Lung (tissue), 12 donors: ENCODE results near the gene PLD6. TPM values are rescaled to one million over a fixed set of nuclear protein-coding genes. Genes with fewer than 3 reads are reported as not detected.

Experiments
- ATAC-seq: fragments of 200-7000 bp; cut with Tn5 transposase; one replicate; pipeline ENCODE4 v1.9.1; 2020; ENCODE audit warnings: moderate number of reproducible peaks; ENCODE audit not compliant: insufficient read depth, low FRiP score
- DNase-seq, 3 donors: peaks; one replicate each; pipeline ENCODE4 v3.0.0-alpha.2; 2013 to 2017
- H3K27ac ChIP-seq, 2 donors: one replicate each; pipeline ENCODE4 v1.5.1; 2013; ENCODE audit warnings: mild to moderate bottlenecking in 2 of 2, moderate library complexity in 2 of 2, control low read depth in 1 of 2, inconsistent platforms in 1 of 2, low read depth in 1 of 2, low read length in 1 of 2
- H3K27me3 ChIP-seq, 3 donors: one replicate each; pipeline ENCODE4 v1.5.1; 2013; ENCODE audit warnings: low read length in 2 of 3; ENCODE audit not compliant: control insufficient read depth in 3 of 3, insufficient read depth in 3 of 3
- H3K36me3 ChIP-seq, 4 donors: one replicate each; pipeline ENCODE4 v1.5.1; 2013; ENCODE audit warnings: low read length in 4 of 4, mild to moderate bottlenecking in 1 of 4, moderate library complexity in 1 of 4; ENCODE audit not compliant: control insufficient read depth in 4 of 4, insufficient read depth in 4 of 4
- H3K4me1 ChIP-seq, 5 donors: one replicate each; pipeline ENCODE4 v1.5.1; 2013; ENCODE audit warnings: low read length in 5 of 5, mild to moderate bottlenecking in 2 of 5, moderate library complexity in 1 of 5; ENCODE audit not compliant: control insufficient read depth in 5 of 5, insufficient read depth in 5 of 5
- H3K4me3 ChIP-seq: one replicate; pipeline ENCODE4 v1.5.1; 2013; ENCODE audit warnings: mild to moderate bottlenecking, control low read depth, moderate library complexity
- H3K9ac ChIP-seq, 2 donors: one replicate each; pipeline ENCODE4 v1.5.1; 2013; ENCODE audit warnings: low read length in 2 of 2, control low read depth in 1 of 2; ENCODE audit not compliant: insufficient read depth in 1 of 2
- H3K9me3 ChIP-seq, 4 donors: one replicate each; pipeline ENCODE4 v1.5.1; 2013; ENCODE audit warnings: low read length in 3 of 4, mild to moderate bottlenecking in 1 of 4, moderate library complexity in 1 of 4; ENCODE audit not compliant: control insufficient read depth in 4 of 4, insufficient read depth in 3 of 4
- CTCF ChIP-seq: IDR thresholded peaks from 2 replicates; pipeline ENCODE4 v1.5.1; 2012; ENCODE audit warnings: mild to moderate bottlenecking; ENCODE audit errors: control extremely low read depth, extremely low read depth
- WGBS, 2 donors: extraction: QIAGEN DNeasy Blood & Tissue Kit; methylation state at CpG; one replicate each; pipeline ENCODE4 v1.1.7; 2013; 5-methylcytosine and 5-hydroxymethylcytosine counted together
- polyA plus RNA-seq, 2 donors: library from polyadenylated mRNA; stranded (reverse); fragments of 200-250 nt; gene quantifications; one replicate each; pipeline ENCODE4 v1.2.1, GENCODE V29; 2013
- total RNA-seq, 2 donors: library from RNA; depleted of rRNA in 1 of 2; stranded (reverse); fragments of >200 nt in 1 of 2; gene quantifications; one replicate each; pipeline ENCODE4 v1.2.1, GENCODE V29; 2014 to 2021
- donor health status: control.
- donor health status: control.
- donor health status: Bipolar disorder and iron deficiency.
- donor health status: healthy.
- donor health status: DM: yes; HTN: yes; CAD: no.

The PLD6 gene
- total and polyA plus RNA-seq, 4 donors = 3.2 to 7.7 (median 5.2) TPM

DNA sequence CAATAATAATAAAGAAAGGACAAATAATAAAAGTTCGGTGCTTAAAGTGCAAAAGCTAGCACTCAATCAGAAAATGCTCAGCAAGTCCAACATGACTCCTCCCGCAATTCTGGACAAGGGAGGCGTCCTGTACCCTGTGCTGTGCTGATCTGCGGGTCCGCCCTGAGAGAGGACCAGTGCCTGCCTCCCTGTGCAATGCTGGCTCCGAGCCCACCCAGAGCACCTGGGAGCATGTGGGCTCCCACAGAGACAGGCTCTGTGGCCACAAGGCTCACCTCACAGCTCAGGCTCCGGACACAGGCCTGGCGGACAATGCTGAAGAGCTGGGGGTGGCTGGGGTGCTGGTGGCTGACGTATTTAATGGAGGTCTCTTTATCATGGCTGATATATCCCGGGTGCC, 19.8 kb upstream of the PLD6 start:
- Histone ChIP-seq H3K27me3 (no peaks in the 10 kb centered on the region), H3K27ac (no peak overlapping the region), H3K36me3 (peaks cover 37 to 88% (median 50%) of the 10 kb centered on the region in 4 donors), H3K9ac (no peak overlapping the region), H3K4me3 (no peak overlapping the region), H3K4me1 (no peaks in the 10 kb centered on the region), H3K9me3 (no peaks in the 10 kb centered on the region)
- WGBS, 2 donors = 96 to 98% methylated on average over 10 of the region's 10 CpGs
- DNase-seq (no peak), ATAC-seq (no peak)
- TF ChIP-seq CTCF = no peak

GRCh38 chr17:17224137-17224536, 18.0 kb upstream of the PLD6 start:
- Histone ChIP-seq H3K27me3 (no peaks in the 10 kb centered on the region), H3K27ac (no peak overlapping the region), H3K9me3 (no peaks in the 10 kb centered on the region), H3K4me1 (no peaks in the 10 kb centered on the region), H3K36me3 (peaks cover 37 to 88% (median 49%) of the 10 kb centered on the region in 4 donors), H3K4me3 (no peak overlapping the region), H3K9ac (no peak overlapping the region)
- DNase-seq (no peak), ATAC-seq (no peak)
- no peak for TF ChIP-seq CTCF
- 90 to 92% methylated on average over 8 of the region's 8 CpGs for WGBS, 2 donors

- no peak for DNase-seq
- peaks cover 37 to 88% (median 51%) of the 10 kb centered on the region in 4 donors for H3K36me3 ChIP-seq
- H3K4me3 ChIP-seq = no peak overlapping the region
- no peaks in the 10 kb centered on the region for H3K9me3 ChIP-seq
- H3K27ac ChIP-seq = no peak overlapping the region
- WGBS, 2 donors = 96 to 97% methylated on average over 16 of the region's 16 CpGs
- no peak for TF ChIP-seq CTCF
- H3K9ac ChIP-seq = no peak overlapping the region
- no peaks in the 10 kb centered on the region for H3K4me1 ChIP-seq
- ATAC-seq = no peak
- no peaks in the 10 kb centered on the region for H3K27me3 ChIP-seq
Measured at GRCh38 chr17:17223736-17224135, 17.6 kb upstream of the PLD6 start.

DNA sequence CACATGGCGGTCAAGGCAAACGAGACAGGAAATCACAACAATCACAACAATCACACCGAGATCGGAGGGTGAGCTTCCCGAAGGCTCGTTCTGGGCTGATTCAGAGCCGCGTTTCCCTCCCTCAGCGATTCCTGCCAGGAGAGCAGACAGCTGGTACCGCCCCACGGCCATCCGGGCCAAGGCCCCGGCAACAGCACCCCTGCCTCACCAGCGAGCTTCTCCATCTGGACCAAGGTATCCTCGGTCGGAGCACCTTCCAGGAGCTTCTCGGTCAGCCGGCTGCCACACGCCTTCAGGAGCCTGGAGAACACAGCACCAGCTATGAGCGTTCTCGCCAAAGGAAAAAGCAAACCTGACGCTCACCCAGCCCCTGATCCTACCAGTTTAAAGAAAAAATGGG, 15.2 kb upstream of the PLD6 start:
- 93 to 96% methylated on average over 18 to 22 of the region's 22 CpGs for WGBS, 2 donors
- ATAC-seq (no peak), DNase-seq (no peak)
- no peaks in the 10 kb centered on the region for H3K9me3 ChIP-seq
- no peak overlapping the region for H3K9ac ChIP-seq
- H3K27ac ChIP-seq = no peak overlapping the region
- H3K4me3 ChIP-seq = no peak overlapping the region
- no peak for TF ChIP-seq CTCF
- H3K27me3 ChIP-seq = no peaks in the 10 kb centered on the region
- no peaks in the 10 kb centered on the region for H3K4me1 ChIP-seq
- H3K36me3 ChIP-seq = peaks cover 42 to 85% (median 55%) of the 10 kb centered on the region in 4 donors
